RWPE2 (cell line): Measurements from ENCODE around the gene CSF3.

ENCODE experiments used
- ATAC-seq: fragments of 200-7000 bp; cut with Tn5 transposase; 3 replicates; pipeline ENCODE4 v1.9.1; 2021; ENCODE audit warnings: low read depth
- DNase-seq: peaks from one replicate; pipeline ENCODE4 v3.0.0-alpha.2; 2020; ENCODE audit warnings: low spot score
- H3K27ac ChIP-seq: fragments of 450-650 bp; 2 replicates; pipeline ENCODE4 v1.5.1; 2017; ENCODE audit warnings: mild to moderate bottlenecking; ENCODE audit not compliant: poor library complexity, severe bottlenecking
- H3K27me3 ChIP-seq: fragments of 250-450 bp; sonication (Bioruptor Pico); 2 replicates; pipeline ENCODE4 v1.5.1; 2021; ENCODE audit warnings: mild to moderate bottlenecking, moderate library complexity; ENCODE audit not compliant: insufficient read depth, poor library complexity, severe bottlenecking
- H3K36me3 ChIP-seq: fragments of 250-450 bp; sonication (Bioruptor Pico); 2 replicates; pipeline ENCODE4 v1.5.1; 2020; ENCODE audit warnings: low read depth, mild to moderate bottlenecking, moderate library complexity
- H3K4me1 ChIP-seq: fragments of 250-450 bp; sonication (Bioruptor Pico); 2 replicates; pipeline ENCODE4 v1.5.1; 2021; ENCODE audit warnings: mild to moderate bottlenecking, moderate library complexity; ENCODE audit not compliant: insufficient read depth, poor library complexity, severe bottlenecking
- H3K4me3 ChIP-seq: fragments of 250-450 bp; sonication (Bioruptor Pico); 2 replicates; pipeline ENCODE4 v1.5.1; 2021; ENCODE audit warnings: mild to moderate bottlenecking, moderate library complexity; ENCODE audit not compliant: severe bottlenecking
- H3K9me3 ChIP-seq: fragments of 250-450 bp; sonication (Bioruptor Pico); 2 replicates; pipeline ENCODE4 v1.5.1; 2021; ENCODE audit warnings: mild to moderate bottlenecking, moderate library complexity; ENCODE audit not compliant: severe bottlenecking
- CTCF ChIP-seq: fragments of 450-650 bp; IDR thresholded peaks from one replicate; pipeline ENCODE4 v1.5.1; 2017; ENCODE audit warnings: mild to moderate bottlenecking, moderate library complexity; ENCODE audit not compliant: poor library complexity, severe bottlenecking

The CSF3 gene

GRCh38 chr17:40061609-40062038 lies 46.4 kb downstream of the CSF3 start:
- no peak for DNase-seq
- Histone ChIP-seq H3K27ac (no peak overlapping the region), H3K9me3 (no peaks in the 10 kb centered on the region), H3K36me3 (no peaks in the 10 kb centered on the region), H3K4me3 (no peak overlapping the region), H3K27me3 (no peaks in the 10 kb centered on the region), H3K4me1 (peaks cover 15% of the 10 kb centered on the region)
- no peak for ATAC-seq
- TF ChIP-seq CTCF = no peak

- DNase-seq = no peak
- Histone ChIP-seq H3K27me3 (no peaks in the 10 kb centered on the region), H3K4me3 (peak within 1 kb of the TSS; percentile 100), H3K4me1 (peaks cover 15% of the 10 kb centered on the region), H3K9me3 (no peaks in the 10 kb centered on the region), H3K36me3 (no peaks in the 10 kb centered on the region), H3K27ac (peak within 1 kb of the TSS; percentile 52)
- TF ChIP-seq CTCF = peak; percentile 80
- ATAC-seq = peak; percentile 58
These were observed 47.3 kb downstream of the CSF3 start, which contains the start of gene THRA for GRCh38 chr17:40062329-40063186. TSS of gene THRA (plus strand) at chr17:40062965. CDS start at chr17:40074489, 11,524 bp downstream.

GRCh38 chr17:40063187-40063771 lies 48.0 kb downstream of the CSF3 start:
- peaks cover 20% of the 10 kb centered on the region for H3K4me1 ChIP-seq
- H3K9me3 ChIP-seq = no peaks in the 10 kb centered on the region
- ATAC-seq (peak; percentile 45), DNase-seq (no peak)
- no peak for TF ChIP-seq CTCF
- H3K4me3 ChIP-seq = peak overlapping the region; percentile 100
- peak overlapping the region; percentile 52 for H3K27ac ChIP-seq
- no peaks in the 10 kb centered on the region for H3K36me3 ChIP-seq
- H3K27me3 ChIP-seq = no peaks in the 10 kb centered on the region

- H3K9me3 ChIP-seq = no peaks in the 10 kb centered on the region
- no peak for TF ChIP-seq CTCF
- peak overlapping the region; percentile 100 for H3K4me3 ChIP-seq
- no peaks in the 10 kb centered on the region for H3K27me3 ChIP-seq
- no peak overlapping the region for H3K27ac ChIP-seq
- H3K36me3 ChIP-seq = no peaks in the 10 kb centered on the region
- DNase-seq (no peak), ATAC-seq (no peak)
- peaks cover 26% of the 10 kb centered on the region for H3K4me1 ChIP-seq
These were observed 48.8 kb downstream of the CSF3 start for GRCh38 chr17:40063901-40064531.
